HepG2 (cell line): Measurements from ENCODE around the gene CD151. TPM values are rescaled to one million over a fixed set of nuclear protein-coding genes. Genes with fewer than 3 reads are reported as not detected.
A peak's percentile ranks its signal among the peaks of the same experiment; 100 is the strongest.

Source experiments
- ARNT ChIP-seq: fragments of 450-650 bp; IDR thresholded peaks from 2 replicates; pipeline ENCODE4 v1.6.1; 2017
- EP300 ChIP-seq, 3 experiments: sonication (generic) in 1 of 3; formaldehyde crosslinking in 1 of 3; IDR thresholded peaks; 2 replicates each; pipeline versions ENCODE4 v1.5.1 to v1.6.1; 2011 to 2020; ENCODE audit warnings: low read depth in 2 of 3, low read length in 2 of 3, borderline replicate concordance in 1 of 3, improper control_type of control experiment in 1 of 3, mild to moderate bottlenecking in 1 of 3, missing genetic modification reagents in 1 of 3, moderate library complexity in 1 of 3
- MEF2D ChIP-seq: sonication (generic); formaldehyde crosslinking; IDR thresholded peaks from 2 replicates; pipeline ENCODE4 v1.5.1; 2020; ENCODE audit warnings: mild to moderate bottlenecking, missing genetic modification reagents
- RFX1 ChIP-seq: fragments of 450-650 bp; IDR thresholded peaks from 2 replicates; pipeline ENCODE4 v1.6.1; 2017
- SAP130 ChIP-seq: IDR thresholded peaks from 2 replicates; pipeline ENCODE4 v1.6.1; 2016; ENCODE audit warnings: low read depth
- SOX6 ChIP-seq, 2 experiments: fragments of 450-650 bp in 1 of 2; sonication (generic) in 1 of 2; formaldehyde crosslinking in 1 of 2; IDR thresholded peaks; 2 replicates each; pipeline versions ENCODE4 v1.4.0 to v1.6.1; 2017 to 2020; ENCODE audit warnings: antibody characterized with exemption in 1 of 2, mild to moderate bottlenecking in 1 of 2, missing genetic modification reagents in 1 of 2
- TBX2 ChIP-seq: sonication (generic); formaldehyde crosslinking; IDR thresholded peaks from 2 replicates; pipeline ENCODE4 v1.5.0; 2020; ENCODE audit warnings: missing genetic modification reagents, mild to moderate bottlenecking, borderline replicate concordance
- TRIM24 ChIP-seq: sonication (generic); formaldehyde crosslinking; IDR thresholded peaks from 2 replicates; pipeline ENCODE4 v1.8.0; 2022; ENCODE audit warnings: mild to moderate bottlenecking, missing genetic modification reagents
- ZNF331 ChIP-seq: sonication (generic); formaldehyde crosslinking; IDR thresholded peaks from 2 replicates; pipeline ENCODE4 v1.4.0; 2020; ENCODE audit warnings: missing genetic modification reagents
- ZNF607 ChIP-seq: sonication (generic); formaldehyde crosslinking; IDR thresholded peaks from 2 replicates; pipeline ENCODE4 v1.5.1; 2020; ENCODE audit warnings: missing genetic modification reagents, mild to moderate bottlenecking, borderline replicate concordance
- ZNF768 ChIP-seq: sonication (generic); formaldehyde crosslinking; IDR thresholded peaks from 2 replicates; pipeline ENCODE4 v1.4.0; 2020; ENCODE audit warnings: missing genetic modification reagents
- polyA plus RNA-seq, 8 experiments: library from polyadenylated mRNA; depleted of rRNA in 3 of 8; stranded (reverse) in 7 of 8; unstranded in 1 of 8; fragments of >200 nt; fragmentation: Illumina TruSeq in 4 of 8; extraction: Trizol in 4 of 8; gene quantifications; 2 replicates each; pipeline versions ENCODE4 v1.2.1 to v1.2.3, GENCODE V29; 2011 to 2016; ENCODE audit warnings: low read depth in 4 of 8, missing spikeins in 1 of 8, mixed read lengths in 1 of 8; ENCODE audit not compliant: insufficient read depth in 1 of 8
- total RNA-seq, 5 experiments: library from RNA; depleted of rRNA; stranded (reverse); fragments of >200 nt; fragmentation: Illumina TruSeq; extraction: Trizol; gene quantifications; 2 replicates each; pipeline ENCODE4 v1.2.3, GENCODE V29; 2016; ENCODE audit warnings: low read depth in 1 of 5
- TF ChIP-seq, protein P1 (sequence below): sonication (generic); formaldehyde crosslinking; IDR thresholded peaks from 2 replicates; pipeline ENCODE4 v1.4.0; 2020; ENCODE audit warnings: missing genetic modification reagents
- TF ChIP-seq, protein P2 (sequence below): IDR thresholded peaks from 2 replicates; pipeline ENCODE4 v1.6.1; 2016; ENCODE audit warnings: mild to moderate bottlenecking, missing biosample characterization, missing genetic modification reagents
- TF ChIP-seq, protein P3 (sequence below): sonication (generic); formaldehyde crosslinking; IDR thresholded peaks from 2 replicates; pipeline ENCODE4 v1.4.0; 2020; ENCODE audit warnings: missing genetic modification reagents, borderline replicate concordance
- TF ChIP-seq, protein P4 (sequence below): sonication (generic); formaldehyde crosslinking; IDR thresholded peaks from 2 replicates; pipeline ENCODE4 v1.4.0; 2020; ENCODE audit warnings: low read depth, missing genetic modification reagents

The CD151 gene
- total and polyA plus RNA-seq, 2 of the 13 experiments (the other 11 are each of a cell fraction or from before 2014, with no cell fraction given), result 125 to 197 TPM

DNA sequence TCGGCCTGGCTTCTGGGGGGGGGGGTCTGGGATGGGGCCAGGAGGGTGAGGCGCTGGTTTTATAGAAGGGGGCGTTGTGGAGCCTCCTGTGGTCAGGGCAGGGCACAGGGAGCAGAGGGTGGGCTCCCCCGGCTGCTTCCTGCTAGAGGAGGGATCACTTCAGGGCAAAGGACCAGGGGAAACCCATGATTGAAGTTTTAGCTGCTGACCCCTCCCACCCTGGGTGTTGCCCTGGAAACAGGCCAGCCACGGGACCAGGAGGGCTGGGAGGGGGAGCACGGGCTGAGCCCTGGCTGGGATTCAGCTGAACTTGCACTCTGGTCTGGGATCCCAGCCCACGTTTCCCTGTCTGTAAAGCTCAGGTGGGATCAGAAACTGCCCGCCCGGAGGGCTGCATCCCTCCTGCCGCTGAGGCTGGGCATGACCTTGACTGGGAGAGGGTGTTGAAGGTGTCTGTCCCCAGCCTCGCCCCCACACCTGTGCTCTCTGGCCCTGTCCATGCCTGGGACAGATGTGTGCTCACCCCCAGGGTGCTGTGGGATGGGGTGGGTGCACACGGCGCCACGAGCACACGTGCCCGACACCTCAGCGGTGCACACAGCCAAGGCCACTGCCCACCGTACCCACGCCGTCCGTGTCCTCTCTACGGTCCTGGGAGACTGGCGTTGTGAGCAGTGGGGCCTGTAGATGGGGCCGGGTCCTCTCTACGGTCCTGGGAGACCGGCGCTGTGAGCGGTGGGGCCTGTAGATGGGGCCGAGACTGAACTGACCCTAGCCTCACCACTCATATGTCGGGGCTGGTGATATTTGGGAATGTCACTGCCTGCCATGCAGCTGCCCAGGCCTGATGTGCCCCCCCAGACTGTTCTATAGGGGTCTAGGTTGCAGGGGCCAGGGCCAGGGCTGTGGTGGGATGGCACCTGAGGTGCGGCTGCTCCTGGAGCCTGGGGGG is 12.2 kb downstream of the CD151 start (continued):
- TF ChIP-seq, protein P1, sequence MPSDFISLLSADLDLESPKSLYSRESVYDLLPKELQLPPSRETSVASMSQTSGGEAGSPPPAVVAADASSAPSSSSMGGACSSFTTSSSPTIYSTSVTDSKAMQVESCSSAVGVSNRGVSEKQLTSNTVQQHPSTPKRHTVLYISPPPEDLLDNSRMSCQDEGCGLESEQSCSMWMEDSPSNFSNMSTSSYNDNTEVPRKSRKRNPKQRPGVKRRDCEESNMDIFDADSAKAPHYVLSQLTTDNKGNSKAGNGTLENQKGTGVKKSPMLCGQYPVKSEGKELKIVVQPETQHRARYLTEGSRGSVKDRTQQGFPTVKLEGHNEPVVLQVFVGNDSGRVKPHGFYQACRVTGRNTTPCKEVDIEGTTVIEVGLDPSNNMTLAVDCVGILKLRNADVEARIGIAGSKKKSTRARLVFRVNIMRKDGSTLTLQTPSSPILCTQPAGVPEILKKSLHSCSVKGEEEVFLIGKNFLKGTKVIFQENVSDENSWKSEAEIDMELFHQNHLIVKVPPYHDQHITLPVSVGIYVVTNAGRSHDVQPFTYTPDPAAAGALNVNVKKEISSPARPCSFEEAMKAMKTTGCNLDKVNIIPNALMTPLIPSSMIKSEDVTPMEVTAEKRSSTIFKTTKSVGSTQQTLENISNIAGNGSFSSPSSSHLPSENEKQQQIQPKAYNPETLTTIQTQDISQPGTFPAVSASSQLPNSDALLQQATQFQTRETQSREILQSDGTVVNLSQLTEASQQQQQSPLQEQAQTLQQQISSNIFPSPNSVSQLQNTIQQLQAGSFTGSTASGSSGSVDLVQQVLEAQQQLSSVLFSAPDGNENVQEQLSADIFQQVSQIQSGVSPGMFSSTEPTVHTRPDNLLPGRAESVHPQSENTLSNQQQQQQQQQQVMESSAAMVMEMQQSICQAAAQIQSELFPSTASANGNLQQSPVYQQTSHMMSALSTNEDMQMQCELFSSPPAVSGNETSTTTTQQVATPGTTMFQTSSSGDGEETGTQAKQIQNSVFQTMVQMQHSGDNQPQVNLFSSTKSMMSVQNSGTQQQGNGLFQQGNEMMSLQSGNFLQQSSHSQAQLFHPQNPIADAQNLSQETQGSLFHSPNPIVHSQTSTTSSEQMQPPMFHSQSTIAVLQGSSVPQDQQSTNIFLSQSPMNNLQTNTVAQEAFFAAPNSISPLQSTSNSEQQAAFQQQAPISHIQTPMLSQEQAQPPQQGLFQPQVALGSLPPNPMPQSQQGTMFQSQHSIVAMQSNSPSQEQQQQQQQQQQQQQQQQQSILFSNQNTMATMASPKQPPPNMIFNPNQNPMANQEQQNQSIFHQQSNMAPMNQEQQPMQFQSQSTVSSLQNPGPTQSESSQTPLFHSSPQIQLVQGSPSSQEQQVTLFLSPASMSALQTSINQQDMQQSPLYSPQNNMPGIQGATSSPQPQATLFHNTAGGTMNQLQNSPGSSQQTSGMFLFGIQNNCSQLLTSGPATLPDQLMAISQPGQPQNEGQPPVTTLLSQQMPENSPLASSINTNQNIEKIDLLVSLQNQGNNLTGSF (CRISPR knock-in tag), result 0 out of 2 replicates have a peak, but pooled peaks have one; percentile 10
- TF ChIP-seq SOX6 (IDR thresholded peaks at IDR 0.05), result no peak
- peak; percentile 11; the same call in 1 of the 2 replicates for TF ChIP-seq SOX6 (CRISPR knock-in tag; IDR thresholded peaks at IDR 0.05)
- 0 out of 2 replicates have a peak, but pooled peaks have one; percentile 23 for TF ChIP-seq ZNF331 (CRISPR knock-in tag)
- TF ChIP-seq TBX2, result peak; percentile 64
- no peak for TF ChIP-seq EP300 (IDR thresholded peaks at IDR 0.05; ENCODE audit: low read depth in 2 of 2, low read length in 2 of 2)
- TF ChIP-seq EP300 (CRISPR knock-in tag; IDR thresholded peaks at IDR 0.05; ENCODE audit: borderline replicate concordance), result 0 out of 2 replicates have a peak, but pooled peaks have one; percentile 22
- no peak for TF ChIP-seq TRIM24 (CRISPR knock-in tag)
- TF ChIP-seq, protein P2, sequence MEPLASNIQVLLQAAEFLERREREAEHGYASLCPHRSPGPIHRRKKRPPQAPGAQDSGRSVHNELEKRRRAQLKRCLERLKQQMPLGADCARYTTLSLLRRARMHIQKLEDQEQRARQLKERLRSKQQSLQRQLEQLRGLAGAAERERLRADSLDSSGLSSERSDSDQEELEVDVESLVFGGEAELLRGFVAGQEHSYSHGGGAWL, result 0 out of 2 replicates have a peak, but pooled peaks have one; percentile 35
- TF ChIP-seq MEF2D (CRISPR knock-in tag), result 0 out of 2 replicates have a peak, but pooled peaks have one; percentile 63
- no peak for TF ChIP-seq ZNF768 (CRISPR knock-in tag)
- no peak for TF ChIP-seq ARNT
- peak; percentile 64 for TF ChIP-seq SAP130
- TF ChIP-seq, protein P3, sequence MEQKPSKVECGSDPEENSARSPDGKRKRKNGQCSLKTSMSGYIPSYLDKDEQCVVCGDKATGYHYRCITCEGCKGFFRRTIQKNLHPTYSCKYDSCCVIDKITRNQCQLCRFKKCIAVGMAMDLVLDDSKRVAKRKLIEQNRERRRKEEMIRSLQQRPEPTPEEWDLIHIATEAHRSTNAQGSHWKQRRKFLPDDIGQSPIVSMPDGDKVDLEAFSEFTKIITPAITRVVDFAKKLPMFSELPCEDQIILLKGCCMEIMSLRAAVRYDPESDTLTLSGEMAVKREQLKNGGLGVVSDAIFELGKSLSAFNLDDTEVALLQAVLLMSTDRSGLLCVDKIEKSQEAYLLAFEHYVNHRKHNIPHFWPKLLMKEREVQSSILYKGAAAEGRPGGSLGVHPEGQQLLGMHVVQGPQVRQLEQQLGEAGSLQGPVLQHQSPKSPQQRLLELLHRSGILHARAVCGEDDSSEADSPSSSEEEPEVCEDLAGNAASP (CRISPR knock-in tag), result peak; percentile 73; the same call in 1 of the 2 replicates
- TF ChIP-seq ZNF607 (CRISPR knock-in tag), result no peak
- TF ChIP-seq, protein P4, sequence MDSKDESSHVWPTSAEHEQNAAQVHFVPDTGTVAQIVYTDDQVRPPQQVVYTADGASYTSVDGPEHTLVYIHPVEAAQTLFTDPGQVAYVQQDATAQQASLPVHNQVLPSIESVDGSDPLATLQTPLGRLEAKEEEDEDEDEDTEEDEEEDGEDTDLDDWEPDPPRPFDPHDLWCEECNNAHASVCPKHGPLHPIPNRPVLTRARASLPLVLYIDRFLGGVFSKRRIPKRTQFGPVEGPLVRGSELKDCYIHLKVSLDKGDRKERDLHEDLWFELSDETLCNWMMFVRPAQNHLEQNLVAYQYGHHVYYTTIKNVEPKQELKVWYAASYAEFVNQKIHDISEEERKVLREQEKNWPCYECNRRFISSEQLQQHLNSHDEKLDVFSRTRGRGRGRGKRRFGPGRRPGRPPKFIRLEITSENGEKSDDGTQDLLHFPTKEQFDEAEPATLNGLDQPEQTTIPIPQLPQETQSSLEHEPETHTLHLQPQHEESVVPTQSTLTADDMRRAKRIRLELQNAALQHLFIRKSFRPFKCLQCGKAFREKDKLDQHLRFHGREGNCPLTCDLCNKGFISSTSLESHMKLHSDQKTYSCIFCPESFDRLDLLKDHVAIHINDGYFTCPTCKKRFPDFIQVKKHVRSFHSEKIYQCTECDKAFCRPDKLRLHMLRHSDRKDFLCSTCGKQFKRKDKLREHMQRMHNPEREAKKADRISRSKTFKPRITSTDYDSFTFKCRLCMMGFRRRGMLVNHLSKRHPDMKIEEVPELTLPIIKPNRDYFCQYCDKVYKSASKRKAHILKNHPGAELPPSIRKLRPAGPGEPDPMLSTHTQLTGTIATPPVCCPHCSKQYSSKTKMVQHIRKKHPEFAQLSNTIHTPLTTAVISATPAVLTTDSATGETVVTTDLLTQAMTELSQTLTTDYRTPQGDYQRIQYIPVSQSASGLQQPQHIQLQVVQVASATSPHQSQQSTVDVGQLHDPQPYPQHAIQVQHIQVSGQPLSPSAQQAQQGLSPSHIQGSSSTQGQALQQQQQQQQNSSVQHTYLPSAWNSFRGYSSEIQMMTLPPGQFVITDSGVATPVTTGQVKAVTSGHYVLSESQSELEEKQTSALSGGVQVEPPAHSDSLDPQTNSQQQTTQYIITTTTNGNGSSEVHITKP (CRISPR knock-in tag), result peak; percentile 46; the same call in 1 of the 2 replicates
- TF ChIP-seq RFX1, result peak; percentile 75
